ENCODE results near the gene PELI1.
"Not testable (repeated sequence)": the region's sequence is repeated elsewhere in the genome, so short reads cannot be mapped to it uniquely, and the experiment has no call there.

PELI1 gene

GRCh38 chr2:64120928-64121327 lies 23.3 kb downstream of the PELI1 start:
- no peak for DNase-seq

- DNase-seq, result no peak
Observed at GRCh38 chr2:64120008-64120407, 24.2 kb downstream of the PELI1 start.

- no peak for DNase-seq
Observed at GRCh38 chr2:64119369-64119768, 24.9 kb downstream of the PELI1 start.

DNA sequence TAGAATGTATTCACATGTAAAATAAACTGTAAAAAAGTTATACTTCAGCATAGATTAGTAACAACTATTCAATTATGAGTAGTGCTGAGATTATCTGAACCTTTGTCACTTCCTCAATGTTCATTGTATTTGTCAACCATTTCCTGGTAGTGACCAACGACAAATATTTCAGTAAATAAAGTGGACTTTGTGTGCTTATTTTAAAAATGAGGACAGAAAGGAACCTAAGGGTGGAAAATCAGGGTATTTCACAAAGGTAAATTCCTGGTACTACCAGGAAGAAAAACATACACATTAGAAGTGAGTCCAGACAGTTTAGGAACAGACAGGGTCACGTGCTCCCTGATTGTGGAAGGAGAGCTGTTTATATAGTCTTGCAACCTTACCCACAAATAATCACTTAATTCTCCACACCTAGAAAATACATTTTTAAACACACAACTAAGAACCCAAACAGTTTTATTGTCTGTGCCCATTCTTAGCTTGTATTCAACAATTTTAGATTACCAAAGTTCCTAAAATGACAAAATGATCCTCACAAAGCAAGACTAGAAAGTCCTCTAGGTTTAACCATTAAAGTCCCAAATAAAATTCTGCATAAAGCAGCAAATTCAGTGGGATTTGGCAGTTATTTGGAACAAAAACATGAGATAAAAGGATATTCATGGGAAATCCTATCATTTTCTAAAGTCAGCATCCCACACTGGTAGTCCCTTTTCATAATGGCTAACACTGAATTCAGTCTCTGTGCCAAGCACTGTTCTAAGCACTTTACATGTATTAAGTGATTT lies 28.2 kb downstream of the PELI1 start:
- no peak for DNase-seq

- DNase-seq, result no peak
Observed at GRCh38 chr2:64114912-64115277, 29.3 kb downstream of the PELI1 start.

DNA sequence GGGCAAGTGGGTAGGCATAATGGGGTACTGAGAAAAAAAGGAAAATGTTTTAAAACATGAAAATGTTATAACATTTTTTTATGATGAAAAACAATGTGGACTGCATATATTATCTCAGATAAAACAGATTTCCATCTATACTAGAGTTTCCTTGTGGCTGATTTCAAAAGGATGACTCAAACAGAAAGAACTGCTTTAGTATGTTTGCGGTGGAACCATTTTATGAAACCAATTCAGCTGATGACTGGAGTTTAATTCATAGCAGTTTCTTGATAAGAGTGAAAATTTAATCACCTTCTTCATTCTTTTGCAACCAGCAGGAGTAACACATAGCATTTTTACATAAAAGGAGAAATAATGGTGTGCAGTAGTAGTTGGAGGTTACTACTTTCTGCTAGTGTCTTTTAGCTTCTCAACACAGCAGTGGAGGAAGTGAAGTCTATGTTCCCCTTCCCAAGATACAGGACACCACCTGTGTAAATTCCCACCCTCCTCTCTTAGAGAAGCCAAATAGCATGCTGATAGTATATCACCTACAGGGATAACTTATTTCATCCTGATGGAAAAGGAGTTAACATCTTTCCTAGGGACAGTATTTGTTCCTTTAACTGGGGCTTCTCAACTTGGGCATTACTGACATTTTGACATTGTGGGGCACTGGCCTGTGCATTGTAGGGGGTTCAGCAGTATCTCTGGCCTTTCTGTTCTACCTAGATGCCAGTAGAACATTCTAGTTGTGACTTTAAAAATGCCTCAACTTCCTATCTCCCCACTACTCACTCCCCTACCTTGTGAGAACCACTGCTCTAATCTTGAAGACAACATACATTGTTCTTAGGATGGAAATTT lies 29.9 kb downstream of the PELI1 start:
- DNase-seq, result no peak

DNA sequence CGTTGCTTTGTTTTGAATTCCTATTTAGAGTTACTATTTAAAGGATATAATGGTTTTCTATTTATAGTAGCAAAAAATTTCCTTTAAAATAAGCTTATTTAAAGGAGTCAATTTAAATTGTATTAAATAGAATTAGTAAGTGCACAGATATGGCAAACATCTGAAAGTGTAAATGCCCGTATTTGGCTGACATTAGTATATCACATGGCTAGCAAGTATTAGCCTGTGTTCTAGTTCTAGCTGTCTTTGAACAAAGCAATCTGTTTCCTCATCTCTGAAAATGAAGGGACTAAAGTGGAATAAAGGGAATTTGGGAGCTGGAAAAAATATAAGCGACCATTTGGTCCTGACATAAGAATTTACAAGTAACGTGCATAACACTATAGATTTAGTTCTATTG lies 32.2 kb downstream of the PELI1 start:
- DNase-seq, result no peak

GRCh38 chr2:64111426-64111825 lies 32.8 kb downstream of the PELI1 start:
- DNase-seq, result no peak

DNA sequence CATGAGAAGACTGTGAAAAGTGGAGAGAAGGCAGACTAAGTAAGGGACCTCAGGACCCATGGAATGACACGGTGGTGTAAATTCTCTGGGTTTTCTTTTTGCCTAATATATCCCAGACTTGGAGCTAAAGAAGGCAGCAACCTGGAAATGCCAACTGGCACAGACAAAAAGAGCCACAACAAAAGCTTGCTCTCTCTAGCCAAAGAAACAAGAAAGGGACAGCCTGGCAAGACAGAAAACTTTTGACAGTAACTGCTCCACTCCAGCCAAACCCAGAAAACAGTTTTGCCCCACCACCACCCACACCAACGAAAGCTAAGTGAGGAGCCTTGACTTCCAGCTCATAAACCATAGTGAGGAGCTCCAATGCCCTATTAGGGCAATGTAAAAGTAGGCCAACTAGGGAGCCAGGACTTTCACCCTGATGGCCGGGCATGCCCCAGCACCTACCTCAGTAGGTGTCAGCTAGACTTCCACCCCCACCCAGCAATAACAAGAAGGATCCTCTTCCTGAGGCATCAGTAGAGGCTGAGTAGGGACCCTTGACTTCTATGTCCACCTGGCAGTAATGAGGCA lies 35.5 kb downstream of the PELI1 start:
- DNase-seq, result no peak

GRCh38 chr2:64106481-64106880 lies 37.7 kb downstream of the PELI1 start:
- no peak for DNase-seq

- no peak for DNase-seq
Observed at GRCh38 chr2:64105670-64106461, 38.4 kb downstream of the PELI1 start.

- DNase-seq, result no peak
Observed at GRCh38 chr2:64104933-64105332, 39.3 kb downstream of the PELI1 start.

DNA sequence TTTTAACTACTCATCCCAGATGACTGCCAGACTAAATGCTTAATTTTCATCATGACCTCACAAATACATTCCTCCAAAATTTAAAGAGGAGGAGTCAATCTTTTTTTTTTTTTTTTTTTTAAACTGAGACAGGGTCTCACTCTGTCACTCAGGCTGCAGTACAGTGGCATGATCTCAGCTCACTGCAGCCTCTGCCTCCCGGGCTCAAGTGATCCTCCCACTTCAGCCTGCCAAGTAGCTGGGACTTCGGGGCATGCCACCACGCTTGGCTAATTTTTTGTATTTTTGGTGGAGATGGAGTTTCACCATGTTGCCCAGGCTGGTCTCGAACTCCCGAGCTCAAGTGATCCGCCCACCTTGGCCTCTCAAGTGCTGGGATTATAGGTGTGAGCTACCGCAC lies 41.5 kb downstream of the PELI1 start:
- DNase-seq, result not testable (repeated sequence)

GRCh38 chr2:64101141-64101591 lies 43.1 kb downstream of the PELI1 start:
- no peak for DNase-seq

GRCh38 chr2:64100584-64100983 lies 43.6 kb downstream of the PELI1 start:
- not testable (repeated sequence) for DNase-seq

DNA sequence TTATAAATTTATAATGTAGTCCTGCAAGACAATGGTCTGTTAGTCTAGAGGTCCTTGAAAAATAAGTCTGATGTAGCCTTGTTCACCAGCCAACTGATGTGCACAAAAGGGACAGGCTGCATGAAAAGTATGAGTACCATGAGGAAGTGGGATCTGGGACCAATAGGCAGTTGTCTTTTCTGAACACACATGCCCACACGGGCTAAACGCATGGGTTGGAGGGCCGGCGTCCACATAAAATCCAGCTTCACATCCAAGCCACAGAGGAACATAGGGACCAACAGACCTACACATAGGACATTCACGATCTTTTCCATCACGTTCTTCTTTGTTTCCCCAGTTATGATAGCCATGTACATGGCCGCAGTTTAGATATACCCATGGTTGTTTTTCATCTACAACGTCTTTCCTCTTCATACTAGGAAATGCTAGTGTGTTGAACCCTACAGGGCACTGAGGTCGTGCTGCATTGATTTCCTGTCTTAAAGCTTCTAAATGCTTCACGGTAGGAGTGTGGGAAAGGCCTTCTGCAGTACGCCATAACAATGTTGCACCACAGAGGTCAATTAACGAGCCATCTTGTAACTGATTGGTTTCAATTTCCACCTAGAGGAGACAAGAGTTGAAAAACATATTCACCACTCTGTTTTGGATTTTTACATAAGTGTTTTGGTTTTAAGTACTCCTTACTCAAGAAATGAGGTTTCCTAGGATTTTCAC lies 49.4 kb downstream of the PELI1 start:
- no peak for DNase-seq

GRCh38 chr2:64093341-64093740 lies 50.9 kb downstream of the PELI1 start:
- DNase-seq, result no peak

GRCh38 chr2:64092502-64092901 lies 51.7 kb downstream of the PELI1 start:
- DNase-seq, result no peak

GRCh38 chr2:64090264-64090663 lies 54.0 kb downstream of the PELI1 start:
- no peak for DNase-seq

GRCh38 chr2:64086347-64087082 lies 57.7 kb downstream of the PELI1 start:
- DNase-seq, result no peak

DNA sequence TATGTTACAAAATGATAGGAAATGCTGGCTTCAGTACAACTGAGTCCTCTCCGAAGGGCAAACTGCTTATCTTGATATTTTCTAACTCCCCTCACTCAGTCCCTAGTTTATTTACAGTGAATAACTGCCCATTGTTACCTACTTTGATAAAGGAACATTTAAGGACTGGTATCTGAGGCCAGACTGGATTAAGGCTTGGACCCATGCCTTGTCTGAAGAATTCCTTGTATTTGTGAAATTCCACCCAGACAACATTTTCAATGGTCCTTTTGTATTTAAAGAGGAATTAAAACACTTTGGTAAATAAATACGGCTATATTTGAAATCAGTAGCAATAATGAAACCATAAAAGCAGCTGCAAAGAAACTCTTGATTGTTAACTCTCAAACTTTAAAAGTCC lies 58.3 kb downstream of the PELI1 start:
- no peak for DNase-seq

- no peak for DNase-seq
Observed at GRCh38 chr2:64081046-64081445, 63.2 kb downstream of the PELI1 start.

Data from right hindlimb (tissue), 1 donor.